Activated naive CD4-positive, alpha-beta T cell (primary cell): ENCODE results near the gene TTYH1.
"Not testable (repeated sequence)": the region's sequence is repeated elsewhere in the genome, so short reads cannot be mapped to it uniquely, and the experiment has no call there.

Experiments
- DNase-seq, 4 experiments: peaks; one replicate each; lab custom pipeline; 2025; lab: John Stamatoyannopoulos, UW

The TTYH1 gene

DNA sequence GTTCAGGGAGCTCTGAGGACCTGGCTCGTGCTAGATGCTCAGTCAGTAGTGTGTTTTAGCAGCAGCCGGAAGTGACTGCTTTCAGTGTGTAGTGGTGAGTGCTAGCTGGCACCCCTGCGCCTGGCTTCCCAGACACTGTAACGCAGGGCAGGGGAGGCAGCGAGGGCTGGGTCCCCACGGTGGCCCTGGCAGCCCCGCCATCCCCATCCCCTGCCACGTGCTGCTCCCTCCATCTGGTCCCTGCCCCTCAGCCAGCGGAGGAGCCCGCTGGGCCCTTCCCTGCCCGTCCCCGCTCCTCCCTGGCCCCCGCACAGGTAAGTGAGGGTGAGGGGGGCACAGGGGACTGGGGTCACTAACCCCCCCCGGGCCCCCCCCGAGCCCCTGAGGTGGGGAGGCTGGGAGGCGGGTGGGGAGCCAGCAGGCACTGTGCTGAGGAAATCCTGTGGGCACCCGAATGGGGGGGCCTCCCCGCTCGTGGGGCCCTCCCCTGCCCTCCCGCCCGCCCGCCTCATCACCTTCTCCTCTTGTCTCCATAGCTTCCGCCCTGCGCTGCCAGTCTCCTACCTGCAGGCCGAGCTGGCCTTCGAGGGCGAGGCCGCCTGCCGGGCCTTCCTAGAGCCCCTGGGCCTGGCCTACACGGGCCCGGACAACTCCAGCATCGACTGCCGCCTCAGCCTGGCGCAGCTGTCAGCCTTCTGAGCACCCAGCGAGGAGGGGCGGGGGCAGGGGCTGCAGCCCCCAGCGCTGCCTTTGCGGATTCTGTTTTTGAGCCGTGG is 45.2 kb downstream of the TTYH1 start:
- no peak for DNase-seq

DNA sequence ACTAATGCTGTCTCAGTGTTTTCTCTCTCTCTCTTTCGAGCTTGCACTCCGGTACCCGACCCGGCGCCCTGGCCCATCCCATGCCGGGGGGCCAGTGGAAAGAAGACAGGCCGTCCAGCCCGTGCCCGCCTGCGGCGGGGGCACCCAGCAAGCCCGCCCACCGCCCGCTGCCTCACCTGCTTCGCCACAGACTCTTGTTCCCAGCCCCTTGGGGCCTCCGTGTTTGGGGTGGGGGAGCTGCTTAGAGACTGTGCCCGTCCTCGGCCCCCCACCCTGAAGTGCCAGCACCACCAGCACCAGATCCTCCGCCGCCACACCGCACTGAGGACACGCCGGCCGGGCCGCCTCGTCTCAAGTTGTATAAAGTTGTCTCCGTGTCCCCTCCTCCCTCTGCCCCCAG is 45.9 kb downstream of the TTYH1 start:
- DNase-seq = no peak

DNA sequence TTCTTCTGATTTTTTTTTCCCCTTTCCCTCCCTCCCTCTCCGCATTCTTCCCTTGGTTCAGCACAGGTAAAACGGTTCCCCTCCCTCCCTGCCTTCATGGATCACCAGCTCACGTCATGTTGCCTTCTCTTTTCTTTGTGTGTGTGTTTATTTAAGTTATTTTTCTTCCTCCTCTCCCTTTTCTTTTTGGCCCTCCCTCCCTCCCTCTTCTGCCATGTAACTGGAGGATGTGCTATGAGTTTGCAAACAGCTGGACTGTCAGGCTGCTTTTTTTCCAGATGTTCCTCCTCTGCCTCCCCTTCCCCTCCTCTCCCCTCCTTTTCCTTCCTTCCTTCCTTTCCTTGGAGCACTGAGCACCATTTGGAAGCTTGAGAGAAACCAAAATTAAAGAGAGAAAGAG is 46.3 kb downstream of the TTYH1 start:
- DNase-seq = no peak

DNA sequence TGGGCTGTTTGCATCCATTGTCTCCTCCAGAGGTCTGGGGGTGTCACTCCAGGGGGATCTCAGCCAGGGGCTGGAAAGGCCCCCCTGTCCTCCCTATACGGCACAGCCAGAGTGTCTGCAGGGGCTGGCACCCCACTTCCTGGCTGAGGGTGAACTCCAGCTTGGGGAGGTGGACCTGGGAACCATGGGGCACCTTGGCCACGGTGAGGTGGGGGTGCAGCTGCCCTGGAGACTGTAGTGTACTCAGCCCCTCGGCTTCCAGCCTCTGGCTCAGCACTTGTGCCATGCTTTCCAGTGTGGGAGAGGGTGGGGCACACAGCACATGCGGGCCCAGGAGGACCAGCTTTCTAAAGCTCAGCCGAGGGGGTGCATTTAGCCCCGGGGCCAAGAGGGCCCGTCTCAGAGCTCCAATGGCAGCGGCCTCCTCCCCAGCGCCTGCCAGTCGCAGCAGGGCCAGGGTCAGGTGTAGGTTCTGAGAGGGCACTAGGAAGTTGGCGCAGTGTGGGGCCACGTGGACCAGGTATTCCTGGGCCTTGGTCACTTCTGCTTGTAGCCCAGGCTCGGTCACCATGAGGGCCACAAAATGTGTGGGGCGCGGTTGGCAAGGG is 46.9 kb downstream of the TTYH1 start:
- DNase-seq = no peak

DNA sequence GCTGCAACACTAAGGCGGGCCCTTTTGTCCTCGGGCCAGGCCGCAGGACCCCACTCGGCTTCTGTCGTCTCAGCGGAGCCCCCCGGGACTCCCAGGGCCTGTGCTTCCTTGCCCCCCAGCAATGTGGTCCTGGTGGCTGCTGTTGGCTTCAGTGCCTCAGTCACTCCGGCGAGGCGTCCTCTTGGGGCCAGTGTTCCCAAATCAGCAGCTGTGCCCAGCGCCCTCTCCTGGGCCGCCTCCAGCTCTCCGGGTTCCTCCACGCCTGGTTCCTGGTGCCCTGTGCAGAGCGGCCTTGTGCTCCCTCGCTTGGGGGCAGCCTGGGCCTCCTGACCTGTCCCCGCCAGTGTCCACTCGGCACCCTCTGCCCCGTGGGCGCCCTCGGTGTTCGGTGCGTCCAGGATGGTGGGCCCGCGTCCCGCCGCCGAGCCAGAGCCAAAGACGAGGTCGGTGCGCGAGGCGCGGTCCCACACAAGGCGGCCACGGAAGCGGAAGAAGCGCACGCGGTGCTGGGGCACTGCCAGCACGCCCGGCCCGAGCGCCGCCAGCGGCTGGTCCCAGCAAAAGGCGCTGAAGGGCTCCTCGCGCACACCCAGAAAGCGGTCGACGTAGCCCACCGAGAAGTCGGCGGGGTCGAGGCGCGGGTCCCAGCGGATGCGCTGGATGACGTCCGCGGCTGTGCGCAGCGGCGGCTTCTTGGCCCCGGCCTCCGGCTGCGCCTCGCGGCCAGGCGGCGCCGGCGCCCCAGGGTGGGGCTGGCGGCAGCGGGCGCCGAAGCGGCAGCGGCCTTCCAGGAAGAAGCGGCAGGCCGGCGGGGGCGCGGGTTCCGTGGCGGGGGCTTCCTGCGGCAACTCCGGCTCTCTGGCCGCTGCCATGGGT is 47.6 kb downstream of the TTYH1 start:
- DNase-seq = peak in 3 of 4 experiments; percentile 50 to 54 (median 51)

DNA sequence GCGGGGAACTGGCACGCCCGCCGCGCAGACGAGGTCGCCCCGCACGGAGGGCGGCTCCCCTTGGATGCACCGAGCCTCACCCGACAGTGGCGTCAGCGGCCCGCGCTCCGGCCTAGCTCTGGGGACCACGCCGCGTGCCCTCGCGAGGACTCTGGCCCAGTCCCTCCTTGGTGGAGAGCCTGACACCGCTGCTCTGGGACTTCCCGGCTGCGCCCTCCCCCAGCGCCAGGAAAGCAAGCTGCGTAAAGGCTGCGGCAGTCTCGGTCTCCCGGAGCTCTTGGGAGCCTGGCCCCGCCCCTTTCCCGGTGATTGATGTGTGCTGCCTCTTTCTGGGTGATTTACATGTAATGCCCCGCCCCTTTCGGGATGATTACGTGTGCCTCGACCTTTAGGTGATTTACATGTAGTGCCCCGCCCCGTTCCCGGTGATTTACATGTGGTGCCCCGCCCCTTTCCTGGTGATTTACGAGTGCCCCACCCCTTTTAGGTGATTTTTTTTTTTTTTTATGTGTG is 48.3 kb downstream of the TTYH1 start, which contains the start of gene LENG9:
TSS of gene LENG9 (minus strand) at position 248 of the 513 bp plus-strand sequence. CDS start 252 bp downstream, outside the sequence.
- peak; percentile 72 to 83 (median 78) for DNase-seq

DNA sequence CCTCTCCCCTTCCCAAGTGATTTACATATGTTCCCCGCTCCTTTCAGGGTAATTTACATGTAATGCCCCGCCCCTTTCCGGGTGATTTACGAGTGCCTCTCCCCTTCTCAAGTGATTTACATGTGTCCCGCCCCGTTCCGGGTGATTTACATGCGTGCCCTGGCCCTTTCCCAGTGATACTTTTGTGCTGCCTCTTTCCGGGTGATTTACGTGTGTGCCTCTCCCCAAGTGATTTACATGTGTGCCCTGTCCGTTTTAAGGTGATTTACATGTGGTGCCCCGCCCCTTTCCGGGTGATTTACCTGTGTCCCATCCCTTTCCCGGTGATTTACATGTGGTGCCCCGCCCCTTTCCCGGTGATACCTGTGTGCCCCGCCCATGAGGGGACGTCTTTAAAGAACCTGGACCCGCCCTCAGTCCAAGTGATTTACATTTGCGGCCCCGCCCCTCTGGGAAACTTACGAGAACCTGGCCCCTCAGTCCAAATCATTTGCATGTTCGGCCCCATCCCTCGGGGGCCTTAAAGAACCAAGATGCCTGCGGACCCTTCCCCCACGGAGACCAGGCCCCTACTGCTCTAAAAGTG is 48.9 kb downstream of the TTYH1 start:
- peak; percentile 63 to 81 (median 68) for DNase-seq

DNA sequence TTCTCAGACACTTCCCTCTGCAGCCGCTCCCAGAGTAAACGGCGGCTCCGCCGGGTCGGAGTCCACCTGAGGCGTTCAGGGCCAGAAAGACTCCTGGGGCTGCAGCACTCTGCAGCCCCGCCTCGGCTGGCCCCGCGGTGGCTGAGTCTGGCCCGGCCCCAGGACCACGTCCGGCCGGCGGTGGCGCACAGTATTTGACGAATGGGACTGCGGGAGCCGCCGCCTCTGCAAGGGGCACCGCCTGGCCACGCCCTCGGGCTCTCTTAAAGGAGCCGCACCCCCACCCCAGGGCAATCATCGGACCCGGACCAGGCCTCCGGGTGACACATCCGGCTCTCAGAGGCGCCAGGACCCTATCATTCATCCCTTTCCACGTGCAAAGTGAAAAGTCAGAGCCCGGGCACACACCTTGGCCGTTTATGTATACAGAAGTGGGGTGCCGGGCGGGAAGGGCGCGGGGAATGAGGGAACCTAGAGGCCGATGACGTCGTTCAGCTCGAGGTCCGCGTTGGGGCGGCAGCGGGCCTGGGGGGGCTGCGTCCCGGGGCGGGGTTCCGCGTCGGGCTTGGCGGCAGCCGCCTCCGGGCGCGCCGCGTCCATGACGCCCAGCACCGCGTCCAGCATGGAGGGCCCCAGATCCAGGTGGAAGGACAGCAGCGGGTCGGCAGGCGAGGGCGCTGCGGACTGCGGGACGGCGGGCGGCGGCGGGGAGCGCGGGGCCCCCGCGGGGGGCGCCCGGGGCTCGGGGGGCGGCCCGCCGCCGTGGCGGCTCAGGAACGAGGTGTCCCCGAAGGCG is 49.6 kb downstream of the TTYH1 start:
- peak in 3 of 4 experiments; percentile 30 to 47 (median 32) for DNase-seq

DNA sequence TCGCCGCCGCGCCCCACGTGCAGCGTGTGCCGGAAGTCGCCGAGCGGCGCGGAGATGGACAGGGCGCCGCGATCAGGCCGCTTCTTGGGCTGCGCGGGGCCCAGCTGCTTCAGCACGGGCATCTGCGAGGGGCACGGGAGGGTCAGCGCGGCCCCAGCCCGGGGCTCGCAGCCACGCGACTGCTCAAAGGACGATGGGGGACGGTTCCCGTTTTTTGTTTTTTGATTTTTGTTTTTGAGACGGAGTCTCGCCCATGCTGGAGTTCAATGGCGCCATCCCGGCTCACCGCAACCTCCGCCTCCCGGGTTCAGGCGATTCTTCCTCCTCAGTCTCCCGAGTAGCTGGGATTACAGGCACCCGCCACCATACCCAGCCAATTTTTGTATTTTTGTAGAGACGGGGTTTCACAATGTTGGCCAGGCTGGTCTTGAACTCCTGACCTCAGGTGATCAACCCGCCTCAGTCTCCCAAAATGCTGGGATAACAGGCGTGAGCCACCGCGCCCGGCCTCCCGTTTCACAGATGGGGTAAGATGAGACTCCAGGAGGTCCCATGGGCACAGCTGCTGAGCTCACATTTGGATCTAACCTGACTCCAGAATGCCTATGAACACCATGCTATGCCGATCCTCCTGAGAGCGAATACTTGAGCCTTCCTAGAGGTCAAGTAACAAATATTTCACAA is 50.3 kb downstream of the TTYH1 start:
- DNase-seq = no peak

DNA sequence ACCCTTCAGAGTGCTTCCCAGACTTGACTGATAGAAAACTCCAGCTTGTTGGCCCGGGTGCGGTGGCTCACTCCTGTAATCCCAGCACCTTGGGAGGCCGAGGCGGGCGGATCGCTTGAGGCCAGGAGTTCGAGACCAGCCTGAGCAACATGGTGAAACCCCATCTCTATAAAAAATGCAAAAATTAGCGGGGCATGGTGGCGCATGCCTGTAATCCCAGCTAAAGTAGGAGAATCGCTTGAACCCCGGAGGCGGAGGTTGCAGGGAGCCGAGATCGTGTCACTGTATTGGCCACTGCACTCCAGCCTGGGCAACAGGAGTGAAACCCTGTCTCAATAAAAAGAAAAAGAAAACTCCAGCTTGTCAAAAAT is 50.8 kb downstream of the TTYH1 start:
- not testable (repeated sequence) for DNase-seq

DNA sequence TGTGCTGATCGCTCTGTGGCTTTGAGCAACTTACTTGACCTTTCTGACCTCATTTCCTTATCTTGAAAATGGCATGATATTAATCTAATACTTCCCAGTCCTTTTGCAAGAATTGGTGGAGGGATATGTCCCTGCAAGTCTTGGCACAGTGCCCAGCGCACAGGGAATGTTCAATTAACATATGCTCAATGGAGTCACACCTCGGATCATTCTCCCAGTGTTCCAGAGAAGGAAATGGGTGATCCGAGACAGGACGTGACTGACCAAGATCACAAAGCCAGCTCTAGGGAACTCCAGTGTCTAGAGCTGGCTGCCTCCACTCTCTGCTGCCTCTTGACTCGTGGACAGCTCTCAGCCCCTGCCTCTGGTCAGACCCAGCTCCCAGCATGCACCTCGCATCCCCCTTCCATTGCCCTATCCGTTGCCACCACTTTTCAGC is 54.3 kb downstream of the TTYH1 start:
- DNase-seq = no peak

DNA sequence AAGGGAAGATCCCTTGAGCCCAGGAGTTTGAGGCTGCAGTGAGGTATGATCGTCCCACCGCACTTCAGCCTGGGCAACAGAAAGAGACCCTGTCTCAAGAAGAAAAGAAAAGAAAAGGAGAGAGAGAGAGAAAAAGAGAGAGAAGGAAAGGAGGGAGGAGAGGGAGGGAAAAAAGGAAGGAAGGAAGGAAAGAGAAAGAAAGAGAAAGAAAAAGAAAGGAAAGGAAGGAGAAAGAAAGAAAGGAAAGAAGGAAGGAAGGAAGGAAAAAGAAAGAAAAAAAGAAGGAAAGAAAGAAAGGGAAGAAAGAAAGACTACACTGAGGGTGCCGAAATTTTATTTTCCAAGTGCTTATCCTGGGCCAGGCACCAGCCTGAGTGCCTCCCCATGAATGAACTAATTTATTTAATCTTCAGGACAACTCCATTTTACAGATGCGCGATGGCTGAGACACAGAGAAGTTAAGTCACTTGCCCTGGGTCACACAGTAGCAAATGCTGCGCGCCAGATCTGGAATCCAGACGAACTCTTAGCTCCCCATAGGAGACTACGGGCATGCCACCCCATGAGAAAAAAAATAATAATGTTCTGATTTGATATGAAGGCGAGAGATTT is 55.1 kb downstream of the TTYH1 start:
- no peak for DNase-seq

DNA sequence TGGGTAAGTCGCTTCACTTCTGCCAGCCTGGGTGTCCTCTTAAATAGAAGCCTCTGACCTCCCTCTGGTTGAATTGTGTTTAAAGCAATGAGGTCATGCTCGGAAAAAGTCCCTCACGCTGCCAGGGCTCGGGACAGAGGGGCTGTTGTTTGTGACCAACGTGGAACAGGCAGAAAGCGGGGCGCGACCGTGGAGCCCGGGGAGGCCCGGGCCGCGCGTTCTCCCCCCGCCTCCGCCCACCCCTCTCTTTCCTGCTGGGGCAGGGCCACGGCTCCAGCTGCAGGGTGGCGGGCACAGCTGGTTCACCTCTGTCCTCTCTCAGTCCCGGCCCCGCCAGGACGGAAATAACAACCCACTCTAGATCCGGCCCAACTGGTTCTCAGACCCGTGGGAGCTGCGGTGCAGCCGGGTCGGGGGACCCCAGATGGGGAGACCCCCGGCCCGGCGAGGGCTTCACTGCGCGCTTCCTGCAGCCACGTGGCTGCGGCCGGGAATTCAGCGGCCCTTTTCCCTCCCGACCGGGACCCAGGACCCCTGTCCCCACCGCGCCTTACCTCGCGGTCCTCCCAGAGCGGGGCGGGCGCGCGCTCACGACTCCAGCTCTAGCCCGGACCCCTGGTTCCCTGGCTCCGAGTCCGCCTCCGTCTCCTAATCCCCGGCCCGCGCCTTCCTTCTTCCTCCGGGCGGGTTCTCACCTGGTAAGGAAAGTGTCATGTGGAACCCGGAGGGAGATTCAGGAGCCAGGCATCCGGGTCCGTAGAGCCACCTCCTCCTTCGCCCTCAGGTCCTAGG is 55.9 kb downstream of the TTYH1 start:
- no peak for DNase-seq

DNA sequence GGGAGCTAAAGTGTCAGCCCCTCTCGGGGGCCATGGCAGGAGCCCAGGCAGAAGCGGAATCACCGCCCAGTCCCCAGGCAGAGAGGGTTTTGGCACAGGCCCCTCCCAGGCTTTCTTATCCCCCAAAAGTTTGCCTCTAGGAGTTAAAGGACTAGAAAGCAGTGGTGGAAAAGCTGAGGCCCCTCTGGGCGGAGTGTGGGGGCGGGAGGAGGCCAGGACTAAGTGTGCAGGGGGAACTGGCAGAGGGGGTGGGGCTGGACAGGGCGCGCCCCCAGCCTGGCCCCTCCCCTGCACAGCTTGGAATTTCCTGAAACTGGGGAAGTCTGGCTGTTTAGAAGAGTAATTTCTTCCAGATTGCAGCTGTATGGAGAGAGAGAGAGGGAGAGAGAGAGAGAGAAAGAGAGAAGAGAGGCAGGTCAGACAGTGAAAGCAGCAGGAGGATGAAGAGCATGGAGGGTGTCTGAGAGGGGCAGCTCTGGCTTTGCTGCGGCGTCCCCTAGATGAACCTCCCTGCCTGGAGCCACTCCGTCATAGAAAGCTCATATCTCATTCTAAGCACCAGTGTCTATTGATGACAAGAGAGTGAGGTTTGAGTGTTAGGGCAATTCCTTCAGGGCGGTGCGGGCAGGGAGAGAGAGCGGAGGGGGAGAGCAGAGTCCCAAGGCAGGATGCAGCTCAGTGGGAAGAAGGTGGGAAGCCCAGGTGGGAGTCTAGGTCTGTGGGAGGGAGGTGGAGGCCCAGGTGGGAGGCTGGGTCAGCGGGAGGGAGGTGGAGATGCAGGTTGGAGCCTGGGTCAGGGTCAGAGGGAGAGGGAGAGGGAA is 58.0 kb downstream of the TTYH1 start, which contains the start of gene CDC42EP5:
TSS of gene CDC42EP5 (minus strand) at position 226 of the 821 bp plus-strand sequence. CDS start 7,749 bp downstream, outside the sequence.
- DNase-seq = no peak

DNA sequence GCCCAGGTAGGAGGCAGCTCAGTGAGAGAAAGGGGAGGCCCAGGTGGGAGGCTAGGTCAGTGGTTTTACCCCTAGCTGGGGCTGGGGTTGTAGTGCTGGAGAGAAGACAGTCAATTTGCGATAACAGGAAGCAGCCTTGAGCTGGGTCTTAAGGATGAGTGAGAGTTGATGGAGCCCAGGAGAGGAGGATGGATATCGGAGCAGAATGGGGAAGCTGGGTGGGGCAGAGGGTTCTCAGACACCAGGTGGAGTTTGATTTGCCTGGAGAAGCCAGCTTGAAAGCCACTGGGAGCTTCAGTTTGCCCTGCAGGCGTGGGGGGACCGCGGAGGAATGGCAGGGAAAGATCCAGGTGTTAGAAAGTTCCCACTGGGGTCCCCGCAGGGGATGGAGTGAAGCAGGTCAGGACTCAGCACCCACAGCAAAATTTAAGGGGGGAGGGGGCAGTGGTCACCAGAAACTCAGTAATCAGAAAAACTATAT is 58.7 kb downstream of the TTYH1 start:
- no peak for DNase-seq

DNA sequence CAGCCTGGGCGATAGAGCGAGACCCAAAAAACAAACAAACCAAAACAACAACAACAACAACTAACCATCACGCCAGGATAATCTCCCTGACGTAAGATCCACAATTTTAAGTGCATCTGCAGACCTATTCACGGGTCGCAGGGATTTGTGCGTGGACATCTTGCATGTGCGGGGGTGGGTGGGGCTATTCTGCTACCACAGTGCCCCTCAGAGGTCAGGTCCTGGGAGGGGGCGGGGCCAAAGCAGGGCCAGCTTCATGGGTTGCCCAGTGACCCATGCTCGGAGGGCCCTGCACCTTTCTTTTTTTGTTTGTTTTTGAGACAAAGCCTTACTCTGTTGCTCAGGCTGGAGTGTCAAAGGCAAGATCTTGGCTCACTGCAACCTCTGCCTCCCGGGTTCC is 60.4 kb downstream of the TTYH1 start:
- no peak for DNase-seq

DNA sequence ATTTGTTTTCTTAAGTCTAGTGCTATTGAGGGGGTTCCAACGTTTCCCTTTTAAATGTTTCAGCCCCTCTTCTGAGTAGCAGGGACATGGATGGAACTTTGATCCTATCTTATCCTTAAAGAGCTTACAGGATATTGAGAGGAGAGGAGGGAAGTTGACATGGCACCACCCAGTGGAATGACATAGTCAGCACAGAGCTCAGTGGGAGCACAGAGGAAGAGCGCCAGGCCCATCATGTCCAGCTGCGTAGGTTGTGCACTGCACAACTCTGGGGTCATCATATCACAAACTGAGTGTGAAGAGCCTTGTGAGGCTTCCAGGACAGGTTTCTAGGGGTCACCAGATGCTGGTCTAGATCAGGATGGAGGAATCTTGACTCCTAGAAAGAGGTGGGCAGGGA is 62.4 kb downstream of the TTYH1 start:
- DNase-seq = no peak

DNA sequence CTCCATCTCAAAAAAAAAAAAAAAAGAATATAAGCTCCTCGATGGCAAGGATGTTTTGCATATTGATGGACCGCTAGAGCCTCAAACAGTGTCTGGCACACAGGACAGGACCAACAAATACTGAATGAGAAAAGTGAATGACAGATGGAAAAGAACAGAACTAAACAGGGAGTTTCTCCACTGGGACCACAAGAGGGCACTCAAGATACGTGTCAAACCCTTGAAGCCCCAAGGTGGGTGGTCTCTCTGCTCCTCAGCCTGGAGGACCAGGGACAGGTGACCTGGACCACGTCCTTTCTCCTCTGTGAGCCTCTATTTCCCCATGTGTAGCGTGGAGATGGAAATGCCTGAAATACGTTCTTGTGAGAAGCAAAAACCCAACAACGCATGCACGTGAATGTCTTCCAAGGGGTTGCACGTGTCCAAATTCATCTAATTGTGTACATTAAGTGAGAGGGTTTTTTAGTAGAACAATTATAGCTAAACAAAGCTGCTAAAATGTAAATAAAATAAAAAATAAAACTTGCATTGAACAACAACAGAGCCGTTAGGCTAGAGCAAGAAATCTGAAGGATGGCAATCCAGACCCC is 63.5 kb downstream of the TTYH1 start:
- no peak for DNase-seq
